Heart right ventricle (tissue), 16 donors: ENCODE measurements around the gene HCLS1. TPM values are rescaled to one million over a fixed set of nuclear protein-coding genes. Genes with fewer than 3 reads are reported as not detected.
A peak's percentile ranks its signal among the peaks of the same experiment; 100 is the strongest.

ENCODE experiments used
- ATAC-seq, 8 donors: fragments of 200-7000 bp; cut with Tn5 transposase; one replicate each; pipeline ENCODE4 v1.9.1; 2020; ENCODE audit warnings: mild to moderate bottlenecking in 8 of 8, moderate library complexity in 8 of 8, moderate number of reproducible peaks in 1 of 8
- DNase-seq, 2 donors: peaks; one replicate each; pipeline ENCODE4 v3.0.0-alpha.2; 2020
- H3K27ac ChIP-seq, 10 donors: fragments of 200-600 bp; sonication (generic) in 2 of 10; one replicate each; pipeline versions ENCODE4 v1.5.0 to v1.8.0; 2020 to 2022; ENCODE audit warnings: mild to moderate bottlenecking in 3 of 10
- H3K27me3 ChIP-seq, 7 donors: fragments of 200-600 bp; one replicate each; pipeline ENCODE4 v1.8.0; 2021 to 2022; ENCODE audit warnings: mild to moderate bottlenecking in 2 of 7
- H3K36me3 ChIP-seq, 9 donors: fragments of 200-600 bp; sonication (generic) in 1 of 9; one replicate each; pipeline versions ENCODE4 v1.5.0 to v1.8.0; 2020 to 2022; ENCODE audit warnings: mild to moderate bottlenecking in 2 of 9
- H3K4me1 ChIP-seq, 9 donors: fragments of 200-600 bp; sonication (generic) in 1 of 9; one replicate each; pipeline versions ENCODE4 v1.5.0 to v1.8.0; 2020 to 2022; ENCODE audit warnings: mild to moderate bottlenecking in 4 of 9
- H3K4me3 ChIP-seq, 10 donors: fragments of 200-600 bp; sonication (generic) in 2 of 10; one replicate each; pipeline versions ENCODE4 v1.5.0 to v1.8.0; 2020 to 2022; ENCODE audit warnings: mild to moderate bottlenecking in 7 of 10, moderate library complexity in 2 of 10
- H3K9me3 ChIP-seq, 11 donors: fragments of 200-600 bp in 10 of 11; sonication (generic) in 2 of 11; one replicate each; pipeline versions ENCODE4 v1.5.0 to v1.8.0; 2013 to 2022; ENCODE audit warnings: mild to moderate bottlenecking in 2 of 11, control low read depth in 1 of 11, moderate library complexity in 1 of 11
- WGBS, 2 donors: extraction: QIAGEN DNeasy Blood & Tissue Kit; methylation state at CpG; one replicate each; pipeline ENCODE4 v1.1.7; 2013; ENCODE audit warnings: inconsistent platforms in 1 of 2; 5-methylcytosine and 5-hydroxymethylcytosine counted together
- intact Hi-C, 10 donors: fragments of 100-400 bp; cut with DNase I; formaldehyde crosslinking; loops; one replicate each; pipeline versions ENCODE4 v1.11.1 to v1.14.2; 2022
- polyA plus RNA-seq, 2 donors: library from polyadenylated mRNA; stranded (reverse); fragments of 200-250 nt; gene quantifications; one replicate each; pipeline ENCODE4 v1.2.3, GENCODE V29; 2013
- total RNA-seq, 10 donors: library from RNA; stranded (reverse); fragmentation: NEBNext Ultra II Directional in 3 of 10; extraction: Animal tissue kit (Norgen Biotek cat#: 25700) in 3 of 10; gene quantifications; one replicate each; pipeline versions ENCODE4 v1.2.1 to v1.2.4, GENCODE V29; 2021 to 2023
- TF ChIP-seq, protein P1 (sequence below), 9 donors: fragments of 200-600 bp; sonication (generic) in 2 of 9; IDR thresholded peaks; one replicate each; pipeline versions ENCODE4 v1.5.0 to v1.8.0; 2021 to 2022; ENCODE audit warnings: antibody characterized with exemption in 9 of 9, mild to moderate bottlenecking in 5 of 9, moderate library complexity in 1 of 9
- donor health status: Arrhythmogenic right ventricular cardiomyopathy.
- donor health status: ischemic (EF 13 %, LVEDD 7.1; RV severe dilation, severe dysfunction).
- donor health status: healthy with polysubstance abuse.
- donor health status: DM: no; HTN: yes; CAD: no.
- donor health status: DM: no; HTN: no; CAD: no.
- donor health status: ischemic (EF 25% LVEDD 6.9; RV normal size, moderate dysfunction).
- donor health status: ischemic (EF 25% LVEDD 5.7; RV mildly dilated, moderate dysfunction).
- donor health status: healthy.
- donor health status: DM: yes; HTN: yes; CAD: no.
- donor health status: Ischemic cardiomyopathy.
- donor health status: ischemic (EF 35%, LVEDD 5.7; RV mildly dilated, moderate dysfunction).
- donor health status: nonischemic (EF 11% LVEDD 7.7; RV severe dilation, severe dysfunction).
- donor health status: DM: yes; HTN: yes; CAD: no.
- donor health status: PGD.
- donor health status: ischemic (EF 29% LVEDD 5.4; RV normal size, mild dysfunction).
- donor health status: nonischemic (EF 23%, LVEDD 6.1; RV moderate dilation, normal function).

The HCLS1 gene
- total and polyA plus RNA-seq, 12 donors: 5.0 to 40.7 (median 10.4) TPM

DNA sequence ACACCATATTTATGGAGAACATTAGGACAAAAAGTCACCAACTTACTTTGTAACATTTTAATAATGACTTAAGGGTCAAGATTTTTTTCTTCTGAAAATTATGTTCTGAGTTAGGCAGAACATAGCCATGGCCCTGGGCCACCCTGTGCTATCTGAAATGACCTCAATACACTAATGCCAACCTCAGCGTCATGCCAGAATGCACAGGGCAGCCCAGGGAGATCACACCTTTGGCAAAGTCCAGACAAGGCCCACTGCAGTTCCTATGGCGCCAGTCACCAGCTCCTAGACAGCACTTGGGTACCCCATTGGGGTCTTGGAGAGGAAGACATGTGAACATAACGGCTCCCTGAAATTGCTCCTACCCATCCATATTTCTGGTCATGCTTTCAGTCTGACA is 33.1 kb downstream of the HCLS1 start:
- peaks cover 0 to 51% (median 14%) of the 10 kb centered on the region in 9 donors for H3K4me1 ChIP-seq
- H3K4me3 ChIP-seq: no peak overlapping the region
- WGBS, 2 donors: 63 to 68% methylated on average over 3 of the region's 3 CpGs
- H3K27me3 ChIP-seq: no peaks in the 10 kb centered on the region
- intact Hi-C loops: no loop called here
- TF ChIP-seq, protein P1, sequence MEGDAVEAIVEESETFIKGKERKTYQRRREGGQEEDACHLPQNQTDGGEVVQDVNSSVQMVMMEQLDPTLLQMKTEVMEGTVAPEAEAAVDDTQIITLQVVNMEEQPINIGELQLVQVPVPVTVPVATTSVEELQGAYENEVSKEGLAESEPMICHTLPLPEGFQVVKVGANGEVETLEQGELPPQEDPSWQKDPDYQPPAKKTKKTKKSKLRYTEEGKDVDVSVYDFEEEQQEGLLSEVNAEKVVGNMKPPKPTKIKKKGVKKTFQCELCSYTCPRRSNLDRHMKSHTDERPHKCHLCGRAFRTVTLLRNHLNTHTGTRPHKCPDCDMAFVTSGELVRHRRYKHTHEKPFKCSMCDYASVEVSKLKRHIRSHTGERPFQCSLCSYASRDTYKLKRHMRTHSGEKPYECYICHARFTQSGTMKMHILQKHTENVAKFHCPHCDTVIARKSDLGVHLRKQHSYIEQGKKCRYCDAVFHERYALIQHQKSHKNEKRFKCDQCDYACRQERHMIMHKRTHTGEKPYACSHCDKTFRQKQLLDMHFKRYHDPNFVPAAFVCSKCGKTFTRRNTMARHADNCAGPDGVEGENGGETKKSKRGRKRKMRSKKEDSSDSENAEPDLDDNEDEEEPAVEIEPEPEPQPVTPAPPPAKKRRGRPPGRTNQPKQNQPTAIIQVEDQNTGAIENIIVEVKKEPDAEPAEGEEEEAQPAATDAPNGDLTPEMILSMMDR (IDR thresholded peaks at IDR 0.05): no peak
- peak in 2 of 8 donors; percentile 34 to 35 for ATAC-seq
- H3K9me3 ChIP-seq: no peaks in the 10 kb centered on the region
- DNase-seq: no peak
- peak overlapping the region in 3 of 10 donors; percentile 35 to 52 (median 48) for H3K27ac ChIP-seq
- peaks cover 0 to 39% (median 0%) of the 10 kb centered on the region in 9 donors for H3K36me3 ChIP-seq

- TF ChIP-seq, protein P1 (IDR thresholded peaks at IDR 0.05): no peak
- Histone ChIP-seq H3K27ac (peak overlapping the region in 3 of 10 donors; percentile 35 to 52 (median 48)), H3K9me3 (no peaks in the 10 kb centered on the region), H3K36me3 (peaks cover 0 to 39% (median 0%) of the 10 kb centered on the region in 9 donors), H3K4me3 (no peak overlapping the region), H3K27me3 (no peaks in the 10 kb centered on the region), H3K4me1 (peaks cover 0 to 51% (median 14%) of the 10 kb centered on the region in 9 donors)
- no peak for ATAC-seq
- DNase-seq: no peak
- WGBS, 2 donors: 73 to 79% methylated on average over 4 of the region's 4 CpGs
- intact Hi-C loops: no loop called here
Observed at GRCh38 chr3:121627211-121627610, 33.5 kb downstream of the HCLS1 start.

- Histone ChIP-seq H3K27ac (no peak overlapping the region), H3K36me3 (peaks cover 0 to 43% (median 0%) of the 10 kb centered on the region in 9 donors), H3K4me3 (no peak overlapping the region), H3K9me3 (no peaks in the 10 kb centered on the region), H3K27me3 (no peaks in the 10 kb centered on the region), H3K4me1 (peaks cover 0 to 51% (median 14%) of the 10 kb centered on the region in 9 donors)
- DNase-seq: no peak
- 91 to 95% methylated on average over 4 of the region's 4 CpGs for WGBS, 2 donors
- TF ChIP-seq, protein P1 (IDR thresholded peaks at IDR 0.05): no peak
- intact Hi-C loops: no loop called here
- no peak for ATAC-seq
Observed at GRCh38 chr3:121626495-121626894, 34.2 kb downstream of the HCLS1 start.

DNA sequence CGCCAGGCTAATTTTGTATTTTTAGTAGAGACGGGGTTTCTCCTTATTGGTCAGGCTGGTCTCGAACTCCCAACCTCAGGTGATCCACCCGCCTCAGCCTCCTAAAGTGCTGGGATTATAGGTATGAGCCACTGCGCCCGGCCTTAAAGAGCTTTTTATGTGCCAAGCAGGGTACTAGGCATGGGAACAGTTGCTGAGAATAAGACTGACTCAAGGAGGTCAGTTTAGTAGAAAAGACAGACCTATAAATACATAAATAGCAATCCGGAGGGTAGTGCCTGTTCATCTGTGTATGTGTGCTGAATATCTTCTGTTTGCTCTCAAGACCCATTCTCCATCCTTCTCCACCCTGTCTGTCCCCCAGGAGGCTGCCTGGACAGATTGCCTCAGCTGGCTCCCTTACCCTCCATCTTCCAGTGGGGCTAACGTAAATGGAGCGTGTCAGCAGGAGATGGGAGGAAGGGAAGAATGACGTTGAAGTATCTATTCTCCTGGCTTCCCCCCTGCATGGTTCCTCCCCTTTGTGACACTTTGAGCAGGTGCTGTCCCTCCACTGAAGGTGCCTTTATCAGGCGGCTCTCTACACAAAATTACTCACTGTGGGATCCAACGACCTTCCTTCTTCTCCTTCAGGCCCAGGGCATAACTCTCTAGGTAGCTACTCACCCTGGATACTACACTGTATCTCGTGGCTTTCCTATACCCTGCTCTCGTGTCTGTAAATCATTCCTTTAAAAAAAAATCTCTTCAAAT is 36.4 kb downstream of the HCLS1 start:
- Histone ChIP-seq H3K9me3 (no peaks in the 10 kb centered on the region), H3K4me3 (no peak overlapping the region), H3K27ac (peak overlapping the region in 5 of 10 donors; percentile 10 to 50 (median 43)), H3K27me3 (no peaks in the 10 kb centered on the region), H3K36me3 (peaks cover 0 to 55% (median 0%) of the 10 kb centered on the region in 9 donors), H3K4me1 (peaks cover 0 to 39% (median 14%) of the 10 kb centered on the region in 9 donors)
- intact Hi-C loops: no loop called here
- no peak for DNase-seq
- WGBS, 2 donors: 53 to 62% methylated on average over 14 of the region's 14 CpGs
- ATAC-seq: peak in 5 of 8 donors; percentile 20 to 78 (median 43)
- TF ChIP-seq, protein P1 (IDR thresholded peaks at IDR 0.05): no peak
